ENCODE results near the gene NAALADL2.

GRCh38 chr3:175233957-175234940 is 375.1 kb downstream of the NAALADL2 start:
- no peak for TF ChIP-seq POLR2A (IDR thresholded peaks at IDR 0.05; ENCODE audit: low read length)
- no peak for TF ChIP-seq GATA1 (IDR thresholded peaks at IDR 0.05; ENCODE audit: low read depth, low read length)

Data from erythroblast (primary cell).